Right lobe of liver (tissue), 4 donors: ENCODE data around the gene MED15.

Source experiments
- CTCF ChIP-seq, 4 donors: fragments of 200-600 bp in 3 of 4; fragments of 450-650 bp in 1 of 4; IDR thresholded peaks; one replicate each; pipeline versions ENCODE4 v1.5.1 to v1.8.0; 2016 to 2022; ENCODE audit warnings: antibody characterized with exemption in 4 of 4, mild to moderate bottlenecking in 2 of 4
- POLR2A ChIP-seq: fragments of 450-650 bp; IDR thresholded peaks from one replicate; pipeline ENCODE4 v1.6.1; 2017; ENCODE audit warnings: antibody characterized with exemption, mild to moderate bottlenecking
- donor health status: DM: no; HTN: no; CAD: no.
- donor health status: DM: no; HTN: no; CAD: no.
- donor health status: DM: no; HTN: yes; CAD: no.

GRCh38 chr22:20607157-20607907, 99.9 kb downstream of the MED15 start:
- no peak for TF ChIP-seq POLR2A
- TF ChIP-seq CTCF (IDR thresholded peaks at IDR 0.05): no peak
